Measurements from ENCODE around the gene ZBTB5. TPM values are rescaled to one million over a fixed set of nuclear protein-coding genes. Genes with fewer than 3 reads are reported as not detected.
A peak's percentile ranks its signal among the peaks of the same experiment; 100 is the strongest.

ZBTB5 gene
- total RNA-seq, 1 donor from 2014 or later = 9.0 TPM

DNA sequence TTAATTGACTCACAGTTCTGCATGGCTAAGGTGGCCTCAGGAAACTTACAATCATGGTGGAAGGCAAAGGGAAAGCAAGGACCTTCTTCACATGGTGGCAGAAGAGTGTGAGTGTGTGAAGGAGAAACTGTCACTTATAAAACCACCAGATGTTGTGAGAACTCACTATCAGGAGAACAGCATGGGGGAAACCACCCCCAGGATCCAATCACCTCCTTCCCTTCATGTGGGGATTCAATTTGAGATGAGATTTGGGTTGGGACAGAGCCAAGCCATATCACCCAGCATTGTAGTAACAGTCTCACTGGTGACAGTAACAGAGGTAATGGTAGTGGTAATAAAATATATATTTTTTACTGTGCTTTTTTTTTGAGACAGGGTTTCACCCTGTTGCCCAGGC is 18.1 kb downstream of the ZBTB5 start:
- Mint-ChIP-seq H3K9me3 (ENCODE audit: unreplicated experiment) (no peaks in the 10 kb centered on the region), H3K36me3 (ENCODE audit: low read depth, unreplicated experiment) (peaks cover 9% of the 10 kb centered on the region), H3K27me3 (ENCODE audit: unreplicated experiment) (peaks cover 1% of the 10 kb centered on the region), H3K4me3 (ENCODE audit: unreplicated experiment) (no peak overlapping the region), H3K27ac (ENCODE audit: unreplicated experiment) (no peak overlapping the region), H3K4me1 (ENCODE audit: unreplicated experiment) (no peaks in the 10 kb centered on the region)
- no peak for DNase-seq (ENCODE audit: low spot score)
- TF ChIP-seq, protein P1, sequence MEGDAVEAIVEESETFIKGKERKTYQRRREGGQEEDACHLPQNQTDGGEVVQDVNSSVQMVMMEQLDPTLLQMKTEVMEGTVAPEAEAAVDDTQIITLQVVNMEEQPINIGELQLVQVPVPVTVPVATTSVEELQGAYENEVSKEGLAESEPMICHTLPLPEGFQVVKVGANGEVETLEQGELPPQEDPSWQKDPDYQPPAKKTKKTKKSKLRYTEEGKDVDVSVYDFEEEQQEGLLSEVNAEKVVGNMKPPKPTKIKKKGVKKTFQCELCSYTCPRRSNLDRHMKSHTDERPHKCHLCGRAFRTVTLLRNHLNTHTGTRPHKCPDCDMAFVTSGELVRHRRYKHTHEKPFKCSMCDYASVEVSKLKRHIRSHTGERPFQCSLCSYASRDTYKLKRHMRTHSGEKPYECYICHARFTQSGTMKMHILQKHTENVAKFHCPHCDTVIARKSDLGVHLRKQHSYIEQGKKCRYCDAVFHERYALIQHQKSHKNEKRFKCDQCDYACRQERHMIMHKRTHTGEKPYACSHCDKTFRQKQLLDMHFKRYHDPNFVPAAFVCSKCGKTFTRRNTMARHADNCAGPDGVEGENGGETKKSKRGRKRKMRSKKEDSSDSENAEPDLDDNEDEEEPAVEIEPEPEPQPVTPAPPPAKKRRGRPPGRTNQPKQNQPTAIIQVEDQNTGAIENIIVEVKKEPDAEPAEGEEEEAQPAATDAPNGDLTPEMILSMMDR (IDR thresholded peaks at IDR 0.05; ENCODE audit: unreplicated experiment) = no peak

- H3K27me3 Mint-ChIP-seq (ENCODE audit: unreplicated experiment) = peaks cover 1% of the 10 kb centered on the region
- no peak overlapping the region for H3K27ac Mint-ChIP-seq (ENCODE audit: unreplicated experiment)
- TF ChIP-seq, protein P1 (IDR thresholded peaks at IDR 0.05; ENCODE audit: unreplicated experiment) = no peak
Observed at GRCh38 chr9:37446401-37446800, 18.8 kb downstream of the ZBTB5 start.

GRCh38 chr9:37445832-37446231 is 19.4 kb downstream of the ZBTB5 start:
- TF ChIP-seq, protein P1 (IDR thresholded peaks at IDR 0.05; ENCODE audit: unreplicated experiment) = no peak
- H3K27me3 Mint-ChIP-seq (ENCODE audit: unreplicated experiment) = peaks cover 1% of the 10 kb centered on the region
- H3K4me3 Mint-ChIP-seq (ENCODE audit: unreplicated experiment) = no peak overlapping the region
- no peak for DNase-seq (ENCODE audit: low spot score)
- H3K36me3 Mint-ChIP-seq (ENCODE audit: low read depth, unreplicated experiment) = peaks cover 15% of the 10 kb centered on the region
- H3K4me1 Mint-ChIP-seq (ENCODE audit: unreplicated experiment) = no peaks in the 10 kb centered on the region
- H3K9me3 Mint-ChIP-seq (ENCODE audit: unreplicated experiment) = no peaks in the 10 kb centered on the region
- peak overlapping the region; percentile 18 for H3K27ac Mint-ChIP-seq (ENCODE audit: unreplicated experiment)

More at GRCh38 chr9:37446401-37446800, 18.8 kb downstream of the ZBTB5 start:
- H3K4me3 Mint-ChIP-seq (ENCODE audit: unreplicated experiment) = no peak overlapping the region
- peaks cover 15% of the 10 kb centered on the region for H3K36me3 Mint-ChIP-seq (ENCODE audit: low read depth, unreplicated experiment)
- H3K4me1 Mint-ChIP-seq (ENCODE audit: unreplicated experiment) = no peaks in the 10 kb centered on the region
- no peaks in the 10 kb centered on the region for H3K9me3 Mint-ChIP-seq (ENCODE audit: unreplicated experiment)
- DNase-seq (ENCODE audit: low spot score) = no peak

GRCh38 chr9:37444890-37445289 is 20.4 kb downstream of the ZBTB5 start:
- Mint-ChIP-seq H3K4me1 (ENCODE audit: unreplicated experiment) (no peaks in the 10 kb centered on the region), H3K27me3 (ENCODE audit: unreplicated experiment) (peaks cover 1% of the 10 kb centered on the region), H3K27ac (ENCODE audit: unreplicated experiment) (peak overlapping the region; percentile 36), H3K4me3 (ENCODE audit: unreplicated experiment) (no peak overlapping the region), H3K36me3 (ENCODE audit: low read depth, unreplicated experiment) (peaks cover 15% of the 10 kb centered on the region), H3K9me3 (ENCODE audit: unreplicated experiment) (no peaks in the 10 kb centered on the region)
- DNase-seq (ENCODE audit: low spot score) = no peak
- TF ChIP-seq, protein P1 (IDR thresholded peaks at IDR 0.05; ENCODE audit: unreplicated experiment) = no peak

DNA sequence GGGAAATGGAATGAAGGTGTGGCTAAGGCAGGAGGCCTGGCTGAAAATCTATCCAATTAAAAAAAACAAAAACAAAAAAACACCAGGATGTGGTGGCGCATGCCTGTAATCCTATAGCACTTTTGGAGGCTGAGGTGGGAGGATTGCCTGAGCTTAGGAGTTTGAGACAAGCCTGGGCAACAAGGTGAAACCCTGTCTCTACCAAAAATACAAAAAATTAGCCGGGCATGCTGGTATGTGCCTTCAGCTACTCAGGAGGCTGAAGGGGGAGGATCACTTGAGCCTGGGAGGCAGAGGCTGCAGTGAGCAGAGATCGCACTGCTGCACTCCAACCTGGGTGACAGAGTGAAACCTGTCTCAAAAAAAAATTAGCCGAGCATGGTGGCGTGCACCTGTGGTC is 21.7 kb downstream of the ZBTB5 start:
- no peak overlapping the region for H3K27ac Mint-ChIP-seq (ENCODE audit: unreplicated experiment)
- no peaks in the 10 kb centered on the region for H3K4me1 Mint-ChIP-seq (ENCODE audit: unreplicated experiment)
- H3K4me3 Mint-ChIP-seq (ENCODE audit: unreplicated experiment) = no peak overlapping the region
- H3K36me3 Mint-ChIP-seq (ENCODE audit: low read depth, unreplicated experiment) = peaks cover 19% of the 10 kb centered on the region
- peaks cover 1% of the 10 kb centered on the region for H3K27me3 Mint-ChIP-seq (ENCODE audit: unreplicated experiment)
- DNase-seq (ENCODE audit: low spot score) = no peak
- TF ChIP-seq, protein P1 (IDR thresholded peaks at IDR 0.05; ENCODE audit: unreplicated experiment) = no peak
- no peaks in the 10 kb centered on the region for H3K9me3 Mint-ChIP-seq (ENCODE audit: unreplicated experiment)
